ENCODE results near the gene ERAS. TPM values are rescaled to one million over a fixed set of nuclear protein-coding genes. Genes with fewer than 3 reads are reported as not detected.

Gene ERAS
- total and polyA plus RNA-seq, 2 experiments from 2014 or later, result 1.3 to 2.4 TPM

- Mint-ChIP-seq H3K27me3 (ENCODE audit: insufficient read depth, low read depth, poor library complexity) (peaks cover 10% of the 10 kb centered on the region), H3K4me1 (no peaks in the 10 kb centered on the region; the same call in 2 of the 3 replicates), H3K27ac (no peak overlapping the region), H3K9me3 (no peaks in the 10 kb centered on the region; the same call in 2 of the 3 replicates), H3K36me3 (ENCODE audit: low read depth) (no peaks in the 10 kb centered on the region; the same call in 2 of the 3 replicates), H3K4me3 (no peak overlapping the region)
- no peaks in the 10 kb centered on the region for H3F3A ChIP-seq (replicated peaks; ENCODE audit: low read depth)
- H3K4me1 ChIP-seq (ENCODE audit: insufficient read depth), result no peaks in the 10 kb centered on the region
- H3K36me3 ChIP-seq (ENCODE audit: insufficient read depth), result no peaks in the 10 kb centered on the region
- no peak overlapping the region for H3K4me2 ChIP-seq
- DNase-seq (ENCODE audit: low spot score) (no peak), ATAC-seq (no peak)
- no peaks in the 10 kb centered on the region for H3K9me2 ChIP-seq (ENCODE audit: insufficient read depth)
- H3K27ac ChIP-seq (ENCODE audit: low read depth), result no peak overlapping the region
- no peak overlapping the region for H3K4me3 ChIP-seq
- H4K20me1 ChIP-seq (replicated peaks; ENCODE audit: insufficient read depth), result no peaks in the 10 kb centered on the region
- TF ChIP-seq ZNF462 (CRISPR knock-in tag; IDR thresholded peaks at IDR 0.05) (no peak), ETS1 (IDR thresholded peaks at IDR 0.05) (no peak), EZH2 (IDR thresholded peaks at IDR 0.05; ENCODE audit: low read depth, unreplicated experiment) (no peak), ZNF114 (CRISPR knock-in tag; IDR thresholded peaks at IDR 0.05) (no peak), CREB1 (CRISPR knock-in tag; IDR thresholded peaks at IDR 0.05; ENCODE audit: low read depth) (no peak), ZNF331 (CRISPR knock-in tag; IDR thresholded peaks at IDR 0.05; ENCODE audit: low read depth) (no peak), NANOG (IDR thresholded peaks at IDR 0.05; ENCODE audit: borderline replicate concordance) (no peak), CTCF (conservative IDR thresholded peaks at IDR 0.05; ENCODE audit: low read depth in 2 of 2) (no peak), JUNB (IDR thresholded peaks at IDR 0.05; ENCODE audit: unreplicated experiment) (no peak), POLR2AphosphoS5 (IDR thresholded peaks at IDR 0.05; ENCODE audit: low read depth) (no peak), STAT1 (IDR thresholded peaks at IDR 0.05; ENCODE audit: unreplicated experiment) (no peak), EZH2phosphoT487 (IDR thresholded peaks at IDR 0.05; ENCODE audit: unreplicated experiment) (no peak)
- TF ChIP-seq, protein P1, sequence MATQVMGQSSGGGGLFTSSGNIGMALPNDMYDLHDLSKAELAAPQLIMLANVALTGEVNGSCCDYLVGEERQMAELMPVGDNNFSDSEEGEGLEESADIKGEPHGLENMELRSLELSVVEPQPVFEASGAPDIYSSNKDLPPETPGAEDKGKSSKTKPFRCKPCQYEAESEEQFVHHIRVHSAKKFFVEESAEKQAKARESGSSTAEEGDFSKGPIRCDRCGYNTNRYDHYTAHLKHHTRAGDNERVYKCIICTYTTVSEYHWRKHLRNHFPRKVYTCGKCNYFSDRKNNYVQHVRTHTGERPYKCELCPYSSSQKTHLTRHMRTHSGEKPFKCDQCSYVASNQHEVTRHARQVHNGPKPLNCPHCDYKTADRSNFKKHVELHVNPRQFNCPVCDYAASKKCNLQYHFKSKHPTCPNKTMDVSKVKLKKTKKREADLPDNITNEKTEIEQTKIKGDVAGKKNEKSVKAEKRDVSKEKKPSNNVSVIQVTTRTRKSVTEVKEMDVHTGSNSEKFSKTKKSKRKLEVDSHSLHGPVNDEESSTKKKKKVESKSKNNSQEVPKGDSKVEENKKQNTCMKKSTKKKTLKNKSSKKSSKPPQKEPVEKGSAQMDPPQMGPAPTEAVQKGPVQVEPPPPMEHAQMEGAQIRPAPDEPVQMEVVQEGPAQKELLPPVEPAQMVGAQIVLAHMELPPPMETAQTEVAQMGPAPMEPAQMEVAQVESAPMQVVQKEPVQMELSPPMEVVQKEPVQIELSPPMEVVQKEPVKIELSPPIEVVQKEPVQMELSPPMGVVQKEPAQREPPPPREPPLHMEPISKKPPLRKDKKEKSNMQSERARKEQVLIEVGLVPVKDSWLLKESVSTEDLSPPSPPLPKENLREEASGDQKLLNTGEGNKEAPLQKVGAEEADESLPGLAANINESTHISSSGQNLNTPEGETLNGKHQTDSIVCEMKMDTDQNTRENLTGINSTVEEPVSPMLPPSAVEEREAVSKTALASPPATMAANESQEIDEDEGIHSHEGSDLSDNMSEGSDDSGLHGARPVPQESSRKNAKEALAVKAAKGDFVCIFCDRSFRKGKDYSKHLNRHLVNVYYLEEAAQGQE (IDR thresholded peaks at IDR 0.05; ENCODE audit: unreplicated experiment), result no peak
- H3K27me3 ChIP-seq (ENCODE audit: insufficient read depth), result no peaks in the 10 kb centered on the region
- H2AFZ ChIP-seq, result no peak overlapping the region
- H3K79me2 ChIP-seq (replicated peaks; ENCODE audit: insufficient read depth), result no peaks in the 10 kb centered on the region
These were observed 35.1 kb upstream of the ERAS start for GRCh38 chrX:48791063-48791820.
